Measurements from ENCODE around the gene ZSCAN5B.

DNA sequence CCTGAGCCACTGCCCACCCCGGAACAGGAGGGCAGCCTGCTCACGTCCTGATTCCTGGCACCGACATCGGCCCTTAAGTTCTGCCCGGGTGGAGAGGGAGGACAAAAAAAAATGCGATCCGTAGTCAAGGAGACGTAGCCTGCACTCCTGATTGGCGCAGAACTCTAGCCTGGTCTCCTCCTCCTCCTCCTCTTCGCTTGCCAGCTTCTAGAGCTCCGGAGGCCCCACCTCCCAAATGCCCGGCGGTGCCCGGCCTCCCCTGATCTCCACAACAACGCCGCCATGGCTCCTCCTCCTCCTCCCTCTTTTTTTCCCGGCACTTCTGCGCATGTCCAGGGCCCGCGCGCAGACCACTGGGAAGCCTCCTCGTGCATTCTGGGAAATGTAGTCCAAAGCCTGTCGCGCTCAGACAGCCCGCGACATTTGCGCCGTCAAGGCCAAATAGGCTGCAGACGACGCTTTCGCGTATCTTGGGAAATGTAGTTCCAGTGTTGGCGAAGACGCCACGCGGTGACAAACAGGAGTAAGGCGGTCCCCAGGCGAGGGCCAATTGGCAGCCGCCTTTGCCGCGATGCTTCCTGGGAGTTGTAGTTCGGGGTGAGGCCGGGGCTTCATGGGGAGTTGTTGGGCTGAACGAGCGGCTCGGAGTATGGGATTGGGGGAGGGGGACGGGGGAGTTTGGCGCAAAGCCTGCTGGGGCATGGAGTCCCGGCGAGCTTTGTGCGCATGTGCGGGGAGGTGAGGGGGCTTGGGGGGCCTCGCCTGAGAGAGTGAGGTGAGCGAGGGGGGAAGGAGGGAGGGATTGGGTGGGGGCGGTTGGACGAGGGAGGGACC, 56.8 kb downstream of the ZSCAN5B start, which contains the start of gene ZNF444:
- TF ChIP-seq CTCF (IDR thresholded peaks at IDR 0.05) (no peak), POLR2A (IDR thresholded peaks at IDR 0.05) (no peak)
